ENCODE results near the gene BMPR1A.

DNA sequence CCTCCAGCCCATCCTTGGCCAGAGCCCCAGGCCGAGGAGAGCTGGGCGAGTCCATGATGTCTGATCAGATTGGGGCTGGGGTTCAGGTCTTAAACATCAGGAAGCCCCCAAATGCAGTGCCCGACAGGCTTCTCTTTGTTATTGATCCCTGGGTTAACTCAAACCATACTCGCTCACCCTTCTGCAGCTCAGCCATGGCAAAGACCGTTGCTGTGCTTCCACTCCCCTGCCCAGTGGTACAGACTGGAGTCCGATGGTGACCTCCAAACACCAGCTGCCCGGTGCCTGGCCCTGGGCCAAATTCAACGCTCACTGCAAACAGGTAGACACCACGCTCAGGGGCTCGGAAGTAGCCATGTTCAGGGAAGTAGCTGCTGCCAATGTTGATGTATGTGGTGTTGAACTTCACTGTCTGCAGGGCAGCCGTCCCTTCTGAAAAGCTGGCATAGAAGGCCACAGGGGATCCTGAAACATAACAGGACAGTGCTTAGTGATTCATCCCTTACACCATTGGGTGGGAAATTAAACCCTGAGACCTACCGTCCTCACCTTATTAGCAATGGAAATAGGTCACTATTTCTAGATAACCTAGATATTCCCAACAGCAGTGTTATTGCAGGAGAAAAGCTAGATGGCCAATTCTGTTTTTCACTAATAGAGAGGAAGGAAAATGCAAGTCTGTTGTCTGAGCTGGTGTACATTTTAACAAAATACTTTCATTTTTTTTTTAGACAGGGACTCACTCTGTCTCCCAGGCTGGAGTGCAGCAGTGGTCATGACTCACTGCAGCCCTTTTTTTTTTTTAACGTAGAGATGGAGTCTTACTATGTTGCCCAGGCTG, 180.5 kb downstream of the BMPR1A start:
- TF ChIP-seq, protein P1, sequence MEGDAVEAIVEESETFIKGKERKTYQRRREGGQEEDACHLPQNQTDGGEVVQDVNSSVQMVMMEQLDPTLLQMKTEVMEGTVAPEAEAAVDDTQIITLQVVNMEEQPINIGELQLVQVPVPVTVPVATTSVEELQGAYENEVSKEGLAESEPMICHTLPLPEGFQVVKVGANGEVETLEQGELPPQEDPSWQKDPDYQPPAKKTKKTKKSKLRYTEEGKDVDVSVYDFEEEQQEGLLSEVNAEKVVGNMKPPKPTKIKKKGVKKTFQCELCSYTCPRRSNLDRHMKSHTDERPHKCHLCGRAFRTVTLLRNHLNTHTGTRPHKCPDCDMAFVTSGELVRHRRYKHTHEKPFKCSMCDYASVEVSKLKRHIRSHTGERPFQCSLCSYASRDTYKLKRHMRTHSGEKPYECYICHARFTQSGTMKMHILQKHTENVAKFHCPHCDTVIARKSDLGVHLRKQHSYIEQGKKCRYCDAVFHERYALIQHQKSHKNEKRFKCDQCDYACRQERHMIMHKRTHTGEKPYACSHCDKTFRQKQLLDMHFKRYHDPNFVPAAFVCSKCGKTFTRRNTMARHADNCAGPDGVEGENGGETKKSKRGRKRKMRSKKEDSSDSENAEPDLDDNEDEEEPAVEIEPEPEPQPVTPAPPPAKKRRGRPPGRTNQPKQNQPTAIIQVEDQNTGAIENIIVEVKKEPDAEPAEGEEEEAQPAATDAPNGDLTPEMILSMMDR (IDR thresholded peaks at IDR 0.05; ENCODE audit: low read depth, low read length, poor library complexity, severe bottlenecking): no peak
- TF ChIP-seq EZH2phosphoT487 (IDR thresholded peaks at IDR 0.05; ENCODE audit: borderline replicate concordance, low read length): no peak

Data from DOHH2 (cell line).